Cardiac septum (tissue), 1 donor: ENCODE data around the gene CDKN2A. TPM values are rescaled to one million over a fixed set of nuclear protein-coding genes. Genes with fewer than 3 reads are reported as not detected.

ENCODE experiments used
- DNase-seq: peaks from one replicate; pipeline ENCODE4 v3.0.0-alpha.2; 2020; ENCODE audit warnings: low spot score
- intact Hi-C: fragments of 100-400 bp; cut with DNase I; formaldehyde crosslinking; loops from one replicate; pipeline ENCODE4 v1.14.0; 2022
- total RNA-seq: library from RNA; stranded (reverse); fragmentation: NEBNext Ultra II Directional; extraction: Animal tissue kit (Norgen Biotek cat#: 25700); gene quantifications from one replicate; pipeline ENCODE4 v1.2.1, GENCODE V29; 2021
- donor health status: DM: no; HTN: no; CAD: no.

CDKN2A gene
- total RNA-seq, 1 donor from 2014 or later = 1.2 TPM

DNA sequence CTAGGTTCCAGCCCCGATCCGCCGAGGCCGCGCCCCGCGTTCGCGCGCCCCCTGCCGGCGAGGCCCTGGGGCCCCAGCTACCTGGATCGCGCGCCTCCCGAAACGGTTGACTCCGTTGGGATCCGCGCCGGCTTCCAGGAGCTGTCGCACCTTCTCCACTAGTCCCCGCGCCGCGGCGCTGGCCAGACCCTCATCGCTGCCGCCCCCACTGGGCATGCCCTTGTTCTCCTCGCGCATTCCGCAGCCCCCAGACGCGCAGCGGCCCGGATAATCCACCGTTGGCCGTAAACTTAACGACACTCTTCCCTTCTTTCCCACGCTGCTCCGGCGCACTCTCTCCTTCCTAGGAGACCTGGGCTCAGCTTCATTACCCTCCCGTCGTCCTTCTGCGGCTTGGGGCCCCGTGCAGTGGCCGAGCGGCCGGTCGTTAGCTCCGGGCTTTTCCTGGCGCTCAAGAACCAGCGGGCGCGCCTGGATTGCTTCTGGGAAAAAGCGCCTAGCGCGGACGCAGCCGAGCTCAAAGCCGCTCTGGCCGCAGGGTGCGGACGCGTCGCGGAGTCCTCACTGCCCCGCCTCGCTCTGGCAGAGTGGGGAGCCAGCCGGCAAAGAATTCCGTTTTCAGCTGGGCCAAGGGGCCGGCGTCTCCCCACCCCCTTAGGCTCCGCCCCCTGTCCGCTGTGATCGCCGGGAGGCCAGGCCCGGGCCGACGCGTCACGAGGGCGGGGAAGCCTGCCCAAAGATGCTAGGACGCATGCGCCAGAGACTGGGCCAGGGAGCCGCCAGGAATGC, 14.7 kb upstream of the CDKN2A start, which contains the start of gene CDKN2B:
Gene CDKN2B (minus strand): TSS at position 589 of the 789 bp plus-strand sequence. CDS start 352 bp downstream, at position 237.
- peak; percentile 97 for DNase-seq
- intact Hi-C loops = loop anchor here (5.0 to 10.0 kb wide), 3 partner anchors 42 to 197 kb away; no protein-coding TSS in a partner anchor

DNA sequence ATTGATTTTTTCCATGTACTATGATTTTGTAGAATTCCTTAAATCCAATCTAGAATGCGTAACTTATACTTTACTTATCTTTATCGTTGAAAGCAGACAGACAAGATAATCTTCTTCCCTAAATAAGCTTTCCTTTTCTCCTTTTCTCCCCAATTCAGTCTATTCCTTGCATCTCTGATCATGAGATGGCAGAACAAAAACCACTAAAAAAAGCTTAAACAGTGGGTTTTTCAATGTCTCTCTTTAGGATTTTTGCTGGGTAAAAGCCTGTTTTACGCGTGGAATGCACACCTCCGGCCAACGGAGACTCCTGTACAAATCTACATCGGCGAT, 14.2 kb upstream of the CDKN2A start:
- intact Hi-C loops = loop anchor here (5.0 to 10.0 kb wide), 3 partner anchors 41 to 196 kb away; no protein-coding TSS in a partner anchor
- no peak for DNase-seq

DNA sequence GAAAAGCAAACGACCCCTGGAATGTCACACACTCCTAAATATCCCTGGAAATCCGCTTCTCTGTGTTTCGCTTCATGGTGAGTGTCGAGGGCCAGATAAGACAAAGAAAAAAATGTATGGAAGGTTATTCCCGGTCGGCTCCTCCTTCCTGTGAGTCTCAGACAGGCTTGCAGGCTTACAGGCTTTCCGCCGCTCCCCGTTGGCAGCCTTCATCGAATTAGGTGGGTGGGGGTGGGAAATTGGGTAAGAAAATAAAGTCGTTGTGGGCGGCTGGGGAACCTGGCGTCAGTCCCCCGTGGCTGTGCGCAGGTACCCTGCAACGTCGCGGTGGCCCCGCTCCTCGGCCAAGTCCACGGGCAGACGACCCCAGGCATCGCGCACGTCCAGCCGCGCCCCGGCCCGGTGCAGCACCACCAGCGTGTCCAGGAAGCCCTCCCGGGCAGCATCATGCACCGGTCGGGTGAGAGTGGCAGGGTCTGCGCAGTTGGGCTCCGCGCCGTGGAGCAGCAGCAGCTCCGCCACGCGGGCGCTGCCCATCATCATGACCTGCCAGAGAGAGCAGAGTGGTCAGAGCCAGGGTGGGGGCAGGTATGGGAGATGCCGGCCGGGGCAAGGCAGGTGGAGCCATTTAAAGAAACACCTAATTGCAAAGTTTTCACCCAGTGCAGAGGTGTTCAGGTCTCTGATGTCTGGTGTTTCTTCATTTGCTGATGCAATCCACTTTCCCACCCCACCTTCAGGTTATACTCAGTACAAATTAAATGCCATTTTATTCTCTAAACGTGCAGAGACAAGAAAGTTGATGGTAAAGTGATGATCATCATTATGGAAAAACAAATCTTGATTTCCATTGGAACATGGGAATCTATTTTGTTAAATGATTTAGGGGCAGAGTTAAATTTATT, 11.8 kb upstream of the CDKN2A start:
- DNase-seq = no peak
- intact Hi-C loops = loop anchor here (5.0 to 10.0 kb wide), 3 partner anchors 39 to 194 kb away; no protein-coding TSS in a partner anchor

DNA sequence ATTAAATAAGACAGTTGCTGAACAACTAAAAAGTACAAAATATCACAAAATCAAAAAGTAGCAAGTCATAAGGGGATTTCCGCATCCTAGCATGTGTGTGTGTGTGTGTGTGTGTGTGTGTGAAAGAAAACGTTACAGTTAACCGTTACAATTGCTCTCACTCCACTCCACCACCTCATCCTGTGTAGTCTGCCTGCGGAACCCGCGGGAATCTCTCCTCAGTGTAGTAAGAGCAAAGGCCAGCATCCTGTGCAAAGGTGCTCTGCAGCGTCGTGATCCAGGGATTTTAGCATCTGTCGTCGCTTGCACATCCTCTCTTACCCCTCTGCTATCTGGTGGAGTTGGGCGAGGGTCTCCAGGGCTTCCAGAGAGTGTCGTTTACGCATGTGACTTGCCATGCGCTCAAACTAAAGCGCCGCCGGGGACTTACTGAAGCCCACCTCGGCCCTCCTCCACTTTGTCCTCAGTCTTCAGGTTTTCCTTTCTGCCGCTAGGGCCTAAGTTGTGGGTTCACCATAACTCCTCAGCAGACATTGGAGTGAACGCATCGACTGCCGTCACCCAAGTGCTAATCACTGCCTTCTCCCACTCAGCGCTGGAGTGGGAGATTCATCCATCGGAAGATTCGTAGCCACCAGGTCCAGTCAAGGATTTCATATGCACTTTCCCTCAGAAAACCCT, 11.0 kb upstream of the CDKN2A start:
- intact Hi-C loops = loop anchor here (5.0 to 10.0 kb wide), 3 partner anchors 38 to 193 kb away; no protein-coding TSS in a partner anchor
- DNase-seq = no peak

DNA sequence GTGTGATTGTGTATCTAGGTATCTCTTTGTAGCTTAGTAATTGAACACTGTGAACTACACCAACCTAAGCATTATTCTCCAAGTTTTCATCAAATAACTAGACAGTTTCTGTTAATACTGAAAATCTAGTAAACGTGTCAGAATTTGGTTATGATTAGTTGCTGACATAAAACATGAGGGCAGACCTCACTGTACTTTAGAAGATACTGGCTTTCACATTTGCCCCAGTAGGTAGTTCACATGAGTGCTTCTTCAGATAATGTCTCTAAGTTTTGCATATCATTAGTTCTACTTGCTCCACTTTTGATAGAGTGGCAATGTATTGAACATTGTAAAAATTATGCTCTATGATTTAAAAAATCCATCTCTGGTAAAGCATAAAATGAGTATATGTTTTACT, 7.8 kb upstream of the CDKN2A start:
- DNase-seq = no peak
- intact Hi-C loops = loop anchor here (10.0 kb wide), 1 partner anchor 103 kb away; no protein-coding TSS in a partner anchor

DNA sequence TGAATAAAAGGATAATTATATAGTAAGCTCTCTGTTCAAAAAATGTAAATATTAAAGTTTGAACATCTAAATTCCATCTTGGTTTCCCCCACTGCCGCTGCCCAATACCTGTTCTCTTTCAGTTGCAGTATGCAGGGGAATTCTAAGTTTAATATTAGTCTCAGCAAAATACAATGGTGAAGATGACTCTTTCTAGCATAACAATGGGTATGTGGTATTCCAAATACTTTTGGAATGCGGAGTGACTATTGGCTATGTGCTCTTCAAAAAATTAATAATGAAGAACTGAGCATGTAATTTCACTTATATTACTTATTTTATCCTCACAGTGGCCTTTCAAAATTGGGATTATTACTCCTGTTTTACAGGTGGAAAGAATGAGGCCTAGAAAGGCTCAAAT, 3.8 kb upstream of the CDKN2A start:
- no peak for DNase-seq
- intact Hi-C loops = no loop called here

DNA sequence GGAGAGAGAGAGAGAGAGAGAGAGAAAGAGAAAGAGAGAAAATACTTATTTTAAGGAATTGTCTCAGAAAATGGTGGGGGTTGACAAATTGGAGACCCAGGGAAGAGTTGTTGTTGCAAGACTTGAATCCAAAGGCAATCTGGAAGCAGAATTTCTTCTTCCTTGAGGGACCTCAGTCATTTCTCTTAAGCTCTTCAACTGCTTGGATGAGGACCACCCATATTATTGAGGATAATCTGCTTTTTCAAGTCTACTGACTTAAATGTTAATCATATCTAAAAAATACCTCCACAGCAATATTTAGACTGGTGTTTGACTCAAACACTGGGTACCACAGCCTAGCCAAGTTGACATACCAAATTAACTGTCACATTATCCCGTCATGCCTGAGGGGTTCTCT, 3.3 kb upstream of the CDKN2A start:
- no peak for DNase-seq
- intact Hi-C loops = no loop called here

DNA sequence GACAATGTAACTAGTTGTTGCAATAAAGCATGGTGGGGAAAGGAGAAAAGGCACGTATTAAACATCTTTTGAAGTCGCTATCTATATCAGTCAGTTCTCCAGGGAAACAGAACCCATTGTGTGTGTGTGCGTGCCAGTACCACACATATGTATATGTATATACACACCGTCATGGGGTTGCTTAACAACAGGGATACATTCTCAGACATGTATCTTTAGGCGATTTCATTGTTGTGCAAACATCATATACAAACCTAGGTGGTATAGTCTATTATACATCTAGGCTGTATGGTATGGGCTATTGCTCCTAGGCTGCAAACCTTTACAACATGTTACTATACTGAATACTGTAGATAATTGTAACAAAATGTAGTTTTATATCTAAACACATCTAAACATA, 2.7 kb upstream of the CDKN2A start:
- intact Hi-C loops = no loop called here
- no peak for DNase-seq

DNA sequence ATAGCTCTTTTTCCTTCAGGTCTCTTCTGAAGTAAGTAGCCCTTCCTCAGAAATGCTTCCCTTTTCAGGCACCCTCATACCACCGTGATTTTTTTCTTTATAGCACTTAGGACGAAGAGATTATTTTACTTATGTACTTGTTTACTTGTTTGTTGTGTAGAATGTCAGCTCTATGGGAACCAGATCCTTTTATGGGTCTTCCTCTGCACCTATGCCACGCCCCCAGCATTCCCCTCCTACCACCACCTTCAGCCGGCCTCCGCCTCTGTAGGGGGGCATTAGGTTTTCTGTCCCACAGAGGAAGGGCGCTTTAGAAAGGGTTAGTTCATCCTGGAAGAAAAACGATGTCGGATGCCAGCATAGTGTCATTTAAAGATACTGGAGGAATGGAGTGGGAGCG, 2.2 kb upstream of the CDKN2A start:
- intact Hi-C loops = no loop called here

DNA sequence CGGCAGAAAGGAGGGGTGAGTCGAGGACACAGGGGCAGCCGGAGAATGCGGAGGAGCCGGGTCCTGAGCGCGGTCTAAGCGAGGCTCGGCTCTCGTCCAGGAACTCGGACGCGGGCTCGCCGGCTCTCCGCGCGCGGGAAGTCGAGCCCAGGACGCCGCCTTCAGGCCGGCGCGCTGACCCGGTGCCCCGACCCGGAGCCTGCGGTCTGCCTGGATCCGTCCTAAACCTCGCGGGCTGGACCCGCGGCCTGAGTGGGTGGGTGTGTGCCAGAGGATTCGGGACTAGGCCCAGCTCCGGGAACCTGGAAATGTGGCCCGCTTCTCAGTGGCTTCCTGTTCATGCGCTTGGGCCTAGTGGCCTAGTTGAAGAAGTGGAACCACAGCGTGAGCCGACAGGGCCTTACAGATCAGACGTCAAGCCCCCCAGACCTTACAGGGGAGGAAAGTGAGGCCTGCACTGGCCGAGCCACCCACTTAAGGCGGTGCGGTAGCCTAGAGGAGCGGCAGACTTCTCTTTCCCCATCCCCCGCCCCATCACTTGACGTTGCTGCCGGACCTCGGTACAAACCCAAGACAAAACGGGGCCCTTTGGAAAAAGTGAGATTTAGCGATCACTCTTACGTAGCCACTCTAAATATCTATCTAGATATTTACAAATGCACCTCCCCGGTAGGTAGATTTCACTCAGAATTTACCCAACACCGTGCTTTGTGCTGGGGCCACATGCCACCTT, 1.6 kb upstream of the CDKN2A start:
- intact Hi-C loops = no loop called here

More for the DNA sequence above, 2.2 kb upstream of the CDKN2A start:
- DNase-seq = no peak

DNA sequence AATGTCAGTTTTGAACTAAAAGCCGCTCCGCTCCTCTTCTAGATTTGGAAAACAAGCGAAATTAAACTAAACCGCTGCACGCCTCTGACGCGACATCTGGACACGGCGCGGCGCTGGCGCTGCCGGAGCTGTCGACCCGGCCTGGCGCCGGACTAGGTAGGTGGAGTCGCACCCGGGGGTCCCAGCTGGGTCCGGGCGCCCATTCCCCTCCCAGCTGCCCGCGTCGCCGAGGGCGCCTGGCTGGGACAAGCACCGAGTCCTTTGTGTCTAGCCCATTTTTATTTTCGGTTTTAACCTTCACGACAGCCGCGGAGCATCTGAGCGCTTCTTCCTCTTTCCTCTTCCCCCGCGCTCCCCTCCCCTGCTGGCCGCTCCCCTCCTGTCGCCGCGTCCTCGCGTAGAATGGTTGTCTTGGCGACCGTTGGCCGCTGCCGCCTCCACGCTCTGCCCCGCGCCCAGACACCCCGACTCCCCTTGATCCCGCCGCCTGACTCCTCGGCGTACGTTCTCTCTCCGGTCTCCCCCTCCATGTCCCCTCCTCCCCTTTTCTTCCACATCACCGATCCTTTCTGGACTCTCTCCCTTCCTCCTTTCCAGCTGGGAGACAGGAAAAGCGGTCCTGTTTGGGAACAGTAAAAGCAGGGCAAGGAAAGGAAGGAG, 944 bp upstream of the CDKN2A start:
- DNase-seq = peak; percentile 90
- intact Hi-C loops = no loop called here

More for the DNA sequence above, 1.6 kb upstream of the CDKN2A start:
- DNase-seq = peak; percentile 79

DNA sequence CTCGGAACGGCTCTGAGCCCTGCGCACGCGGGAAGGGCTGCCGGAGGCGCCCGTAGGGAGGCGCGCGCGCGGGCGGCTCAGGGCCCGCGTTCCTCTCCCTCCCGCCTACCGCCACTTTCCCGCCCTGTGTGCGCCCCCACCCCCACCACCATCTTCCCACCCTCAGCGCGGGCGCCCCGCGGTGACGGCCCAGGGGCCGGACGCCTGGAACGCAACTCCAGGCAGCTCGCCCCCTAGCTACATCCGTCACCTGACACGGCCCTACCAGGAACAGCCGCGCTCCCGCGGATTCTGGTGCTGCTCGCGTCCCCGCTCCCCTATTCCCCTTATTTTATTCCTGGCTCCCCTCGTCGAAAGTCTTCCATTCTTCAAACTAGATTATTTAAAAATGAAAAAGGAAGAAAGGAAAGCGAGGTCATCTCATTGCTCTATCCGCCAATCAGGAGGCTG, 389 bp upstream of the CDKN2A start, which contains the start of gene CDKN2B-AS1:
Gene CDKN2B-AS1 (plus strand): TSS at position 236 of the 450 bp plus-strand sequence.
- no peak for DNase-seq
- intact Hi-C loops = no loop called here

DNA sequence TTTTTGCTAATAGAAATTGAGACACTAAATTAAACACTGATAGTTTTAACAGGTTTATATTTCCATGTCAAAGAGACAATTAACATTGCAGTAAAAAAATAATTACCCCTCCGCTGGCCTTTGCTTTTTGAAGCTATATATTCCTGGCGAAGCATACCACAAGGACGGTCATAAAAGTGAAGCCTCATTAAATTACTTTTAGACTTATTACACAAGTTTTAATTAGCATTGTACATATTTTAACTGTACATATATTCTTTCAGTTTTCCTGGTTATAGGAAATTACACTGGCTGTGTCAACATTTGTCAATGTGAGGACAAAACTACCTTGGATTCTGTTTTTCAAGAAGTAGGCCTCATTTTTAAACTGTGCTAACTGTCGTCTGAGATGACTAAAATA, 1.2 kb downstream of the CDKN2A start:
- DNase-seq = no peak
- intact Hi-C loops = no loop called here

DNA sequence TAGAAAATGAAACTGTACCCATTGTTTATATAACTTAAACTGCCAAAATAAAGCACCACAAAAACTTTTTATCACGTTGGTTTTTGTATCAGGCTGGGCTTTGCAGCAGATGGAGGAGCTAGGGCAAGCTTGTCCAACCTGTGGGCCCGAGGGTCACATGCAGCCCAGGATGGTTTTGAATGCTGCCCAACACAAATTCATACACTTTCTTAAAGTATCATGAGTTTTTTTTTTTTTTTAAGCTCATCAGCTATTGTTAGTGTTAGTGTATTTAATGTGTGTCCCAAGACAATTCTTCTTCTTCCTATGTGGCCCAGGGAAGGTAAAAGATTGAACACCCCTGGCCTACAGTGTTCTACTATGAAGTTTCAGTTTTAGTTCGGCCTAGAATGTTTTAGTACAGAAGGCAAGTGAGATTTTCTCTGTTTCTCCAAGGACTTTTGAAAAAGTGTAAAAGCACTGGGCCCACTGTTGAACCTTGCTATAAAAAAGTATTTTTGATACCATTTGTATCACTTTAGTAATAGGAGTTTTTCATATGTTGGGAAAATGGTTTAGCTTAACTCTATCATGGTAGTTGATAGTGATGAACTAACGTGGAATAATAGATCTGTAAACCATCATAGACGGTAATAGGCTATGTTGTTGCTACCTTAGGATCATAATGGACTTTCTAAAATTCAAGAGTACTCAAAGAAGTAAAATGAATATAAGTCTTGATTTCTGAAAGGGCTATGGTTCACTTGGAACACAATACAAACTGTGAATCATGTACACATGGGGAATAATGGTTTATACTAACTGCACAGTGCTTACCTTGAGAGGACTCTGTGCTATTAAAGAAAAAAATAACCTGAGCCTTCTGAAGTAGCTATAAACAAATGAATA, 2.9 kb downstream of the CDKN2A start:
- intact Hi-C loops = no loop called here
- no peak for DNase-seq

DNA sequence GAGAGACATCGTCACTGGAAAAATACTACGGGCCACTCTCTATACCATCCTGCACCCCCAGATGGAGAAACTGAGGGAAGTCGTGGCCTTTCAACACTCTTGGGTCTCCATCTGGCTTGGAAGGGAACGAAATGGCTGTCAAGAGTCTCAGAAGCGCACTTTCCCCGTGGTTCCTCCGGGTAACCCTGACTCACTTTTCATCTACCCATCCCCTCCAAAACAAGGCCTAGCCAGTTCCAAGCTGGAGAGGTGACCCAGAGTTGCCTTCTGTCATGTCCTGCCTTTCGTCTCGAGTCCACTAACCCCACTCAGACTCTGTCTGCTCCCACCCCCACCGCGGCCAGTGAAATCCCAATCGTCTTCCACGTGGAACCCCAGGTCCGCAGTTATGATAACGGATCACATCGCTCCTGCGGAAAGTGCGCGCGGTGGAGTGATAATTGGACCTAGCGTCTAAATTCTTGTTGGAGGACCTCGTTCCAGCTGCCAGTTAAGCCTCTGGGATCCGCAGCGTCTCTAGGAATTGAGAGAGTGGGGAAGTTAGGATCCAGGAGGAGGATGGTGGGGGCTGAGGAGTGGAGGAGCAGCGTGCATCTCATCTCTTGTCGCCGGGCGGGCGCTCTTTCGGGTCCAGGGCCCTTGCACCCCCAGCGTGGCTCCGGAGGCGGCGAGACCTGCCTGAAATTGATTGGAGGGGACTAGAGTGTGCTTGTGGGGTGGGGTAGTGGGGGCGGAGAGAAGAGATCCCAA, 4.6 kb downstream of the CDKN2A start:
- intact Hi-C loops = no loop called here
- no peak for DNase-seq

DNA sequence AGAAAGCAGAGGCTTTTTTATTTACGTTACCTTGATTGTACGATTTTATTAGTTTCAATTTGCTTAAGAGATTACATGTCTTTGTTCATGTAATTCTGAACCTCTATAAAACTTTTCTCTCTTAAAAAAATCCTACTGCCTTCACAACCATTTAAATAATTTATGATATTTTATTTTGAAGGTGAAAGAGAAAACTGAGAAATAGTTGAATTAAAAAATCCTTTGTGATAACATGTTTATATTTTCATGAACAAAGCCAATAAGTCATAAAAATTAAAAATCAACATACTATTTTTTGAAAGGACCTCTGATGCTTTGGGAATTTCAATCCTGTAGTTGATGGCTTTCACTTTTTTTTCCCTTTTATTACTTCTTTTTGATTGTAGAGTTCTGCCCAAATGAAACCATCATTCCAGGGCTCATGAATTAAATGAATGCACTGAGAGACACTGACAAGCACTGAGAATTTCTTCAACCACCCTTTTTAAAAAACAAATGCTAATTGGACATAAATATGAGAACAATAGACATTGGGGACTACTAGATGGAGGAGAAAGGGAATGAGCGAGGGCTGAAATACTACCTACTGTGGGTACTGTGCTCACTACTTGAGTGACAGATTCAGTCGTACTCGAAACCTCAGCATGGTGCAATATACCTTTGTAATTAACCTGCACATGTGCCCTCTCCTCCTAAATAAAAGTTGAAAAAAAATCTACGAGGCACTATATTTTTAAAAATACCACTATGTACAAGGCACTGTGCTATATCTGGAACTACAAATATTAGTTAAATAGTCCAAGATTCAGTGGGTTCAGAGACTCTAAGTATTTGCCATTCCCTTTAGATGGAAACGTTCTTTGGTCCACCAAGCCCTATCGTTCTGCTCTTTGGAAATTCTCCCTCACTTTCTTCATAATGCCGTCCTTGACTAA, 5.9 kb downstream of the CDKN2A start:
- intact Hi-C loops = no loop called here

More for the DNA sequence above, 5.9 kb downstream of the CDKN2A start:
- DNase-seq = no peak
